ENCODE results near the gene SIRT2.
"Not testable (repeated sequence)": the region's sequence is repeated elsewhere in the genome, so short reads cannot be mapped to it uniquely, and the experiment has no call there.

The SIRT2 gene

DNA sequence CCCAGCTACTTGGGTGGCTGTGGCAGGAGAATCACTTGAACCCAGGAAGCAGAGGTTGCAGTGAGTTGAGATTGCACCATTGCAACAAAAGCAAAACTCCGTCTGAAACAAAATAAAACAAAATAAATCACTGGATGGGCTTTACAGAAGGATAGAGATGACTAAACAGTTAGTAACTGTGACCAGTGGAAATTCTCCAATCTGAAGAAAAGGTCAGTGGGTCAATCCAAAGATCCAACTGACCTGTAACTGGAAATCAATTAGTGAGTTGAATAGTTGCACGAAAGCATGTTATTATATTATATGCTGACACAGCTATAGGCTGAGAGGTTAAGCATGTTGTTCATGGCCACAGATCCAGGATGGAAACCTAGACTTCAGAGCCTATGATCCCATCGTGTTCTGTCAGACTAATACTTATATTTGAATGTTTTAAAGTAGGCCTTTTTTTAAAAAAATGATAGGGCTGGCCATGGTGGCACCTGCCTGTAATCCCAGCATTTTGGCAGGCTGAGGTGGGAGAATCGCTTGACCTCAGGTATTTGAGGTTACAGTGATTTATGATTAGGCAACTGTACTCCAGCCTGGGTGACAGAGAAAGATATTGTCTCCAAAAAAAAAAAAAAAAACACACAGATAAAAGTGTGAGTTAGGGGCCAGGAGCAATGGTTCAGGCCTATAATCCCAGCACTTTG is 69.2 kb downstream of the SIRT2 start:
- no peak for DNase-seq (ENCODE audit: low read depth, low spot score)

DNA sequence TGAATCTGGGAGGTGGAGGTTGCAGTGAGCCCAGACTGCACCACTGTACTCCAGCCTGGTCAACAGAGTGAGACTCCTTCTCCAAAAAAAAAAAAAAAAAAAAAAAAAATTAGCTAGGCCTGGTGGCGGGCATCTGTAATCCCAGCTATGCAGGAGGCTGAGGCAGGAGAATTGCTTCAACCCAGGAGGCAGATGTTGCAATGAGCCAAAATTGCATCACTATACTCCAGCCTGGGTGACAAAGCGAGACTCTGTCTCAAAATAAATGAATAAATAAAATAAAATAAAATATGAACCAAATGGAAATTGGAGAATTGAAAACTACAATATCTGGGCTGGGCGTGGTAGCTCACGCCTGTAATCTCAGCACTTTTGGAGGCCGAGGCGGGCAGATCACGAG is 70.2 kb downstream of the SIRT2 start:
- not testable (repeated sequence) for DNase-seq (ENCODE audit: low read depth, low spot score)
